22Rv1 (cell line): ENCODE results near the gene PHRF1.

Experiments
- CTCF ChIP-seq: fragments of 450-650 bp; IDR thresholded peaks from 2 replicates; pipeline ENCODE4 v1.5.1; 2017; ENCODE audit warnings: mild to moderate bottlenecking
- ZFX ChIP-seq: fragments of 450-650 bp; IDR thresholded peaks from 2 replicates; pipeline ENCODE4 v1.6.1; 2017; ENCODE audit warnings: antibody characterized with exemption, borderline replicate concordance

GRCh38 chr11:628056-628455 is 51.8 kb downstream of the PHRF1 start:
- no peak for TF ChIP-seq CTCF
- no peak for TF ChIP-seq ZFX
